Mesenchymal stem cell (in vitro differentiated cells and primary cell): ENCODE measurements around the gene RUNDC3A.
A peak's percentile ranks its signal among the peaks of the same experiment; 100 is the strongest.

Experiments used
- DNase-seq: peaks from one replicate; pipeline ENCODE4 v3.0.0-alpha.2; 2013
- H2AFZ ChIP-seq: one replicate; pipeline ENCODE4 v1.6.1; 2013; ENCODE audit warnings: low read depth, mild to moderate bottlenecking, control low read depth, inconsistent platforms, low read length, moderate library complexity
- H2AK5ac ChIP-seq: 2 replicates; pipeline ENCODE4 v1.6.1; 2013; ENCODE audit warnings: low read length, moderate library complexity, mild to moderate bottlenecking, inconsistent platforms; ENCODE audit not compliant: severe bottlenecking
- H2BK120ac ChIP-seq: one replicate; pipeline ENCODE4 v1.6.1; 2013; ENCODE audit warnings: low read depth, mild to moderate bottlenecking, inconsistent platforms, low read length, moderate library complexity
- H2BK12ac ChIP-seq, 2 experiments: one replicate each; pipeline ENCODE4 v1.6.1; 2013; ENCODE audit warnings: inconsistent platforms in 2 of 2, low read length in 2 of 2, mild to moderate bottlenecking in 2 of 2, moderate library complexity in 2 of 2, control low read depth in 1 of 2
- H2BK15ac ChIP-seq: one replicate; pipeline ENCODE4 v1.6.1; 2013; ENCODE audit warnings: mild to moderate bottlenecking, low read depth, inconsistent platforms; ENCODE audit not compliant: poor library complexity, severe bottlenecking
- H2BK5ac ChIP-seq: 2 replicates; pipeline ENCODE4 v1.6.1; 2013; ENCODE audit warnings: low read depth, mild to moderate bottlenecking, low read length, control low read depth, inconsistent platforms; ENCODE audit not compliant: poor library complexity, severe bottlenecking
- H3K14ac ChIP-seq, 2 experiments: one replicate each; pipeline ENCODE4 v1.6.1; 2013; ENCODE audit warnings: inconsistent platforms in 2 of 2, low read length in 2 of 2, control low read depth in 1 of 2, mild to moderate bottlenecking in 1 of 2, moderate library complexity in 1 of 2
- H3K18ac ChIP-seq, 2 experiments: one replicate each; pipeline ENCODE4 v1.6.1; 2013; ENCODE audit warnings: inconsistent platforms in 2 of 2, low read length in 2 of 2, control low read depth in 1 of 2, low read depth in 1 of 2, mild to moderate bottlenecking in 1 of 2
- H3K23ac ChIP-seq, 2 experiments: one replicate each; pipeline ENCODE4 v1.6.1; 2013; ENCODE audit warnings: inconsistent platforms in 2 of 2, low read length in 2 of 2, mild to moderate bottlenecking in 2 of 2, moderate library complexity in 2 of 2, control low read depth in 1 of 2
- H3K27ac ChIP-seq: 2 replicates; pipeline ENCODE4 v1.5.1; 2013; ENCODE audit warnings: mild to moderate bottlenecking, moderate library complexity, low read length, control low read depth, inconsistent platforms; ENCODE audit not compliant: poor library complexity, severe bottlenecking
- H3K27me3 ChIP-seq, 2 experiments: 2 replicates each; pipeline versions ENCODE4 v1.6.1 to v1.7.0; 2013; ENCODE audit warnings: low read length in 2 of 2, mild to moderate bottlenecking in 2 of 2, moderate library complexity in 2 of 2, control low read depth in 1 of 2, inconsistent platforms in 1 of 2; ENCODE audit not compliant: control insufficient read depth in 1 of 2, insufficient read depth in 1 of 2
- H3K36me3 ChIP-seq, 2 experiments: 2 replicates each; pipeline versions ENCODE4 v1.6.1 to v1.7.0; 2013; ENCODE audit warnings: low read length in 2 of 2, control low read depth in 1 of 2, inconsistent platforms in 1 of 2, low read depth in 1 of 2, mild to moderate bottlenecking in 1 of 2; ENCODE audit not compliant: insufficient read depth in 2 of 2, control insufficient read depth in 1 of 2
- H3K4ac ChIP-seq, 2 experiments: one replicate each; pipeline ENCODE4 v1.6.1; 2013; ENCODE audit warnings: inconsistent platforms in 2 of 2, low read length in 2 of 2, mild to moderate bottlenecking in 2 of 2, moderate library complexity in 2 of 2, control low read depth in 1 of 2, low read depth in 1 of 2
- H3K4me1 ChIP-seq: 2 replicates; pipeline ENCODE4 v1.6.1; 2013; ENCODE audit warnings: low read depth, low read length, control low read depth; ENCODE audit not compliant: control insufficient read depth, insufficient read depth
- H3K4me2 ChIP-seq: 2 replicates; pipeline ENCODE4 v1.6.1; 2013; ENCODE audit warnings: low read length, mild to moderate bottlenecking, inconsistent platforms; ENCODE audit not compliant: poor library complexity, severe bottlenecking
- H3K4me3 ChIP-seq, 2 experiments: 2 replicates each; pipeline versions ENCODE4 v1.5.1 to v1.7.0; 2013; ENCODE audit warnings: low read length in 2 of 2, mild to moderate bottlenecking in 2 of 2, control low read depth in 1 of 2, low read depth in 1 of 2; ENCODE audit not compliant: insufficient read depth in 1 of 2
- H3K79me1 ChIP-seq: replicated peaks from 2 replicates; pipeline ENCODE4 v1.6.1; 2013; ENCODE audit warnings: mild to moderate bottlenecking, control low read depth, low read length, inconsistent platforms; ENCODE audit not compliant: poor library complexity, severe bottlenecking
- H3K9ac ChIP-seq: 2 replicates; pipeline ENCODE4 v1.7.0; 2013; ENCODE audit warnings: mild to moderate bottlenecking, low read length, moderate library complexity
- H3K9me3 ChIP-seq: 2 replicates; pipeline ENCODE4 v1.7.0; 2013; ENCODE audit warnings: mild to moderate bottlenecking, low read length; ENCODE audit not compliant: control insufficient read depth
- H4K8ac ChIP-seq: one replicate; pipeline ENCODE4 v1.6.1; 2013; ENCODE audit warnings: inconsistent platforms, mild to moderate bottlenecking, low read length, moderate library complexity
- H4K91ac ChIP-seq: one replicate; pipeline ENCODE4 v1.6.1; 2013; ENCODE audit warnings: mild to moderate bottlenecking, low read length, inconsistent platforms
- WGBS: methylation state at CpG from one replicate; pipeline ENCODE4 v1.1.7; 2013; ENCODE audit warnings: mixed read lengths; 5-methylcytosine and 5-hydroxymethylcytosine counted together

RUNDC3A gene

GRCh38 chr17:44348988-44349364 is 40.6 kb downstream of the RUNDC3A start:
- Histone ChIP-seq H3K27ac (no peak overlapping the region), H3K9ac (no peak overlapping the region), H3K4ac (no peak overlapping the region), H3K36me3 (peaks cover 42 to 55% of the 10 kb centered on the region in 2 experiments), H3K14ac (no peak overlapping the region), H3K4me2 (no peak overlapping the region), H2BK12ac (no peak overlapping the region), H2BK5ac (no peak overlapping the region), H3K23ac (no peak overlapping the region), H3K4me3 (no peak overlapping the region), H3K18ac (peak overlapping the region in 1 of 2 experiments; percentile 30), H2AK5ac (no peak overlapping the region), H3K9me3 (no peaks in the 10 kb centered on the region), H4K8ac (no peak overlapping the region), H2AFZ (no peak overlapping the region), H3K27me3 (no peaks in the 10 kb centered on the region), H4K91ac (no peak overlapping the region), H3K4me1 (peaks cover 17% of the 10 kb centered on the region), H2BK15ac (no peak overlapping the region), H3K79me1 (peaks cover 24% of the 10 kb centered on the region), H2BK120ac (no peak overlapping the region)
- WGBS, result 94% methylated on average over 6 of the region's 6 CpGs
- no peak for DNase-seq

- Histone ChIP-seq H3K4me3 (no peak overlapping the region), H3K14ac (no peak overlapping the region), H4K8ac (no peak overlapping the region), H4K91ac (no peak overlapping the region), H3K36me3 (peaks cover 42 to 62% of the 10 kb centered on the region in 2 experiments), H3K4me2 (no peak overlapping the region), H3K9me3 (no peaks in the 10 kb centered on the region), H2BK15ac (no peak overlapping the region), H3K27ac (no peak overlapping the region), H3K23ac (no peak overlapping the region), H3K4ac (no peak overlapping the region), H2BK120ac (no peak overlapping the region), H2BK12ac (no peak overlapping the region), H3K4me1 (peaks cover 15% of the 10 kb centered on the region), H2AK5ac (no peak overlapping the region), H2BK5ac (no peak overlapping the region), H3K18ac (no peak overlapping the region), H3K27me3 (no peaks in the 10 kb centered on the region), H2AFZ (no peak overlapping the region), H3K79me1 (peaks cover 24% of the 10 kb centered on the region), H3K9ac (no peak overlapping the region)
- WGBS, result 89% methylated on average over 12 of the region's 12 CpGs
- no peak for DNase-seq
Measured at GRCh38 chr17:44349553-44350070, 41.2 kb downstream of the RUNDC3A start.

- no peak overlapping the region for H2BK12ac ChIP-seq
- no peak overlapping the region for H4K8ac ChIP-seq
- no peak overlapping the region for H3K4me2 ChIP-seq
- H3K4ac ChIP-seq, result no peak overlapping the region
- no peak overlapping the region for H4K91ac ChIP-seq
- no peak overlapping the region for H3K9ac ChIP-seq
- no peak overlapping the region for H3K4me3 ChIP-seq
- H3K36me3 ChIP-seq, result peaks cover 42 to 73% of the 10 kb centered on the region in 2 experiments
- no peaks in the 10 kb centered on the region for H3K27me3 ChIP-seq
- no peak overlapping the region for H3K23ac ChIP-seq
- no peak overlapping the region for H2BK5ac ChIP-seq
- H3K14ac ChIP-seq, result no peak overlapping the region
- no peak overlapping the region for H2AK5ac ChIP-seq
- no peak overlapping the region for H2BK120ac ChIP-seq
- peaks cover 14% of the 10 kb centered on the region for H3K4me1 ChIP-seq
- DNase-seq, result peak; percentile 58
- H3K79me1 ChIP-seq, result peaks cover 19% of the 10 kb centered on the region
- H3K9me3 ChIP-seq, result no peaks in the 10 kb centered on the region
- WGBS, result 71% methylated on average over 6 of the region's 6 CpGs
- H2BK15ac ChIP-seq, result no peak overlapping the region
- no peak overlapping the region for H3K18ac ChIP-seq
- H2AFZ ChIP-seq, result no peak overlapping the region
- H3K27ac ChIP-seq, result no peak overlapping the region
Measured at GRCh38 chr17:44350733-44351226, 42.4 kb downstream of the RUNDC3A start.

- 94% methylated on average over 8 of the region's 8 CpGs for WGBS
- Histone ChIP-seq H3K9me3 (no peaks in the 10 kb centered on the region), H3K36me3 (peaks cover 42 to 79% of the 10 kb centered on the region in 2 experiments), H3K4me1 (peaks cover 8% of the 10 kb centered on the region), H2AFZ (no peak overlapping the region), H4K8ac (no peak overlapping the region), H3K79me1 (peaks cover 14% of the 10 kb centered on the region), H3K27me3 (peaks cover 0 to 3% of the 10 kb centered on the region in 2 experiments), H3K4ac (no peak overlapping the region), H3K14ac (no peak overlapping the region), H3K18ac (no peak overlapping the region), H2BK12ac (no peak overlapping the region), H3K4me2 (no peak overlapping the region), H3K4me3 (no peak overlapping the region), H2BK5ac (no peak overlapping the region), H2AK5ac (no peak overlapping the region), H2BK120ac (no peak overlapping the region), H4K91ac (no peak overlapping the region), H3K27ac (no peak overlapping the region), H3K23ac (no peak overlapping the region), H3K9ac (no peak overlapping the region), H2BK15ac (no peak overlapping the region)
- no peak for DNase-seq
Measured at GRCh38 chr17:44351464-44351863, 43.1 kb downstream of the RUNDC3A start.
